ENCODE measurements around the gene TTC31. TPM values are rescaled to one million over a fixed set of nuclear protein-coding genes. Genes with fewer than 3 reads are reported as not detected.

Gene TTC31
- polyA plus RNA-seq, 3 donors, result 24.4 to 26.6 (median 24.9) TPM

DNA sequence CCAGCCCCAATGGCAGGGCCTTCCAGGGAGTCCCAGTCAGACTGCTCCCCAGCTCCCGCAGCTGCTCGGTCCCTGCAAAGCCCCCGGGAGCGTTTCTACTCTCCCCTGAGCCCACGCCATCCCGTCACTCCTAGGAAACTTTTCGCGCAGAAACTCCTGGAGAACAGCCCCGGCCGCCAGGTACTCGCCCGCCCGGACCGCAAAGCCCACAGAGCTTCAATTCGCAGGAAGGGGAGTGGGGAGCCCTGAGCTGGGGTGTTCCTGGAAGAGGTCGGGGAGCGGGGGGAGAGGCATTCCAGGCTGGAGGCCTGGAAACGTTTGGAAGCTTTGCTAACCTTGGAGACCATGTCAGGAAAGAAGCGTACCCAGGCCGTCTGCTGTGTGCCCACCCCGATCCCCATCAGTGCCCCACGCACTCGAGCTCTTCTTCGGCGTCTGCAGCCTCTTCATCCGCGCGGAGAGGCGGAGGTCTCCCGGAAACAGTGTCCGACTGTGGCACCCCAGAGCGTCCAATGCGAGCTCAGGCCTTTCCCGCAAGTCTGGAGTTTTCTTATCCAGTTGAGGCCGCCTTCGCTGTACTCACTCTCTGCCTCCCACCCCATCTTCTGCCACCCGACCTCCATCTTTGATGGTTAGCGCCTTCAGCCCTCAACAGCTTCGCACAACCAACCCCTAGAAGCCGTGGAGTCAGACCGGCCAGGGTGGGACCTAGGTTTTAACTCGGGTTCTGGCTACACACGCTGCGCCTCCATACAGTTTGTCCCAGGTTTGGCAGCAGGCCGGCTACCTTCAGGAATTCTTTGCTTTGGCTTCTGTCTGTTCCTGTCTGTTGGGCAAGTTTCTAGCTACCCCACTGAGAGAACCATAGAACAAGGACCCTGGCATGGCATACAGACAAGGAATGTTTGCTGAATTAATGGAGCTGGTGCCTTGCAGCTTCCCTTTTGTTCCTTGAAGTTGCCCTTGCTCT, 20.9 kb downstream of the TTC31 start:
- DNase-seq (ENCODE audit: low read depth in 3 of 3, low spot score in 2 of 3), result no peak

DNA sequence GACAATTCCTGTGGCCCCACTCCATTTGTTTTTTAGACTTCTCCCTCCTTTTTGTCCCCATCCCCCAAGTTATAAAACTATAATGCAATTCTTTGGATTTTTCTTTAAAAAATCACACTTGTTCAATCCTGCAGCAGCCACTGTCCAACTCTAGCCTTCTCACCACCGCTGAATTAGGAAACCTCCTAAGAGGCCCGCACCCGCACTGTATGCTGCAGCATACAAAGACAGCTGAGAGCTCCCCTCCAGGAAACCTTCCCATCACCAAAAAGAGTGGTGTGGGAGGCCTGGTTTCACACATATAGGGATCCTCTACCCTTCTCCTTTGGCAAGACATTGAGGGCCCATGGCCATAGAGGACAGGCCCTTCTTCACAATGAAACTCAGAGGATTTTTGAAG, 21.7 kb downstream of the TTC31 start:
- DNase-seq (ENCODE audit: low read depth in 3 of 3, low spot score in 2 of 3), result no peak

DNA sequence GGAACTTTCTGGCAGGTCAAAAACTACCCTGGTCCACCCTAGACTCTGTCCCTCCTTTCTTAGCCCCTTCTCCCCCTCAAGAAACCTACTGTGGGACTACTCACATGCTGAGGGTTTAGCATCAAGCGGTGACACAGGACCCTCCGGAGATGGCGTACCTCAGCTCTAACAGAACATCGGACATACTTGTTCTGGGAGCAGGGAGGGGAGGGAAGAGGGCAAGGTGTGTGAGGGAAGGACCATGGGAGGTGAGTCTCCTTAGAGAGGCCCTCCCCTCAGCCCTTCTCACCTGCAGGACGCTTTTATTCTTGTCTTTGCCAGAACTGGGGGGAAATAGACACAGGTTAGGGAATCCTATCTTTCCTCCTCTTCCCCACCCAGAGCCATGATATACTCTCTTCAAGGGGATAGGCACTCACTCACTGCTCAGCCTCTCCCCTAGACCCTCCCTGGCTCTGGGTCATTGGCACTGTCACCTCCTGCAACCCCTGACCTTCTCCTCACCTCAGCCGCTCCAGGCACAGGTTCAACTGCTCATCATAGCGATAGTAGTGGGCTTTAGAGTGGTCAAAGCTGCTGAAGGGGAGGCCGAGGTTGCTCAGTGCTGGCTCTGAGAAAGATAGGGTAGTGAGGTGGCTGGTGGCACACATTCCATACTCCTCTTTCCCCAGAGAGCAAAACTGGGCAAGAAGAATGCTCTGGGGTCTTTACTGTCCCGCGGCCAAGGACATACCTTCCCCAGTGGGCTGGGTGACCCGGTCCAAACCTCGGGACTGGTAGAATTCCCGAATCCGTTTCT, 22.8 kb downstream of the TTC31 start:
- no peak for DNase-seq (ENCODE audit: low read depth in 3 of 3, low spot score in 2 of 3)

DNA sequence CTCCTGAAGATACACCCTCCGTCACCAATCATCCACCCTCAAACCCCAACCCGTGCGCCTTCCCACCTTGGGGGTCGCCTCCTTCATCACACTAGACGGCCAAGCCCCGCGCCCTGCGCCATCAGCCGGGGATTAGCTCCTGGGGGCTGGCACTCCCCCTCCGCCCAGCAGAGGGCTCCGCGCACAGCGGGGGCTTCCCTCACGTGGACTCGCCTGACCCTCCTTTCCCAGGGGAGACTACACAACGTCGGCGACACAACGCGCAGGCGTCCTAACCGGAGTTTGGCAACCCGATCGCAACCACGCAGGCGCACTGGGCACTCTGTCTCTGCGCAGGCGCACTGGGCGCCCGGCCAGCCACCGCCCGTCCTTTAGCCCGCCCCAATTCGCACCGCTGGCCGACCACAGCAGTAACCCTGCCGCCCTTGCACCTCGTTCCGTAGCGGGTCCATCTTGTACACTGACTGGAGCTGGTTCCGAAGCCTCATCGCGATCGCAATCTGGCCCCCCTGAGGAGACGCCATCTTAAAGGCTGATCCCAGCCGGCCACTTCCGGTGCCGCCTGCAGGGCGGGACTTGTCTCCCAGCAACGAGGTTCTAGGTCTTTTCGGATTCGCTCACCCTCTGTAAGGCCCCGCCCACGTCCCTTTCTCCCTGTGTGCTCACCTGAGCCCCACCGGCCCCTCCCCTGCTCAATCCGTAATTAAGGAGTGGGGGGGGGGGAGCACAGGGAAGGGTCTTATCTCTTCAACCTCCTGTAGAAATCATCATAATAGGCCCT, 24.5 kb downstream of the TTC31 start, which contains the start of gene PCGF1:
PCGF1 (minus strand) TSS at position 551 of the 781 bp plus-strand sequence; CDS start at position 524, 27 bp downstream.
- DNase-seq (ENCODE audit: low read depth in 3 of 3, low spot score in 2 of 3), result peak; percentile 95 to 99 (median 97)

DNA sequence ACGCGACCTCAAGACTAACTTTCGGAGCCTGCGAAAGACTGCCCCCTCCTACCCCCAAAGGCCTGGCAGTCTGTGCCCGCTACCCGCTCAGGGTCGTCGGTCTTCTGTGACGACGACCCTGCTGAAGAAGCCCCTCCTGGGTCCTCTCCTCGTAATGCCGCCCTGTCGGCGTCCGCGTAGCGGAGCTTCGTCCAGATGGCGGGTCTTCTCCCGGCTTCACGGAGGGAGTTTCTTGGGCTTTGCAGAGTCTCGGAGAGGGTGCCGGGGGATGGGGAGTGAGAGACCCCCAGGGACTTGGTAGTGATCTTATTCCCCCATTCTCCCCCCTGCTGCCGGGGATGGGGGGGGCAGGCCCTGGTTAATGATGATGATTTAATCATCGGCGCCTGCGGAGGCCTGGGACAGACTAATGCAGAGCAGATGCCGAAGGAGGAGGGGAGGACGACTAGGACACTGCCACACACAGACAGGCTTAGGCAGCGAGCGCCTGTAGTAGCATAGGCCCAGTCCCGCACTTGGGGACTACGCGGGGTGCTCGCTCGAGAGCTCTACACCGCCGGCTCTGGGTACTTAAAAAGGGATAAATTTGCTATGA, 25.1 kb downstream of the TTC31 start:
- no peak for DNase-seq (ENCODE audit: low read depth in 3 of 3, low spot score in 2 of 3)

DNA sequence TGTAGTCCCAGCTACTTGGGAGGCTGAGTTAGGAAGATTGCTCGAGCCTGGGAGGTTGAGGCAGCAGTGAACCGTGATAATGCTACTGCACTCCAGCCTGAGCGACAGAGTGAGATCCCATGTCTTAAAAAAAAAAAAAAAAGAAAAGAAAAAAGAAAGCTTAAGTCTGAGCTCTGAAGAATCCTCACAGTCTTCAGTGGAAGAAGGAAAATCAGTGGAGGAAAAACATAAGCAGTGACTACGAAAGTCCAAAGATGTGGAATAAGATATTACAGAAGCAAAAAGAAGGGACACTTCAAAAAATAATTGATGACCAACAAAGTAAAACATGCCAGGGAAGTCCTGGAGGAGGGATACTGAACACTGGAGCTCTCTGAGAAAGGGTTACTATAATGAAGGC, 27.4 kb downstream of the TTC31 start:
- DNase-seq (ENCODE audit: low read depth in 3 of 3, low spot score in 2 of 3), result no peak

DNA sequence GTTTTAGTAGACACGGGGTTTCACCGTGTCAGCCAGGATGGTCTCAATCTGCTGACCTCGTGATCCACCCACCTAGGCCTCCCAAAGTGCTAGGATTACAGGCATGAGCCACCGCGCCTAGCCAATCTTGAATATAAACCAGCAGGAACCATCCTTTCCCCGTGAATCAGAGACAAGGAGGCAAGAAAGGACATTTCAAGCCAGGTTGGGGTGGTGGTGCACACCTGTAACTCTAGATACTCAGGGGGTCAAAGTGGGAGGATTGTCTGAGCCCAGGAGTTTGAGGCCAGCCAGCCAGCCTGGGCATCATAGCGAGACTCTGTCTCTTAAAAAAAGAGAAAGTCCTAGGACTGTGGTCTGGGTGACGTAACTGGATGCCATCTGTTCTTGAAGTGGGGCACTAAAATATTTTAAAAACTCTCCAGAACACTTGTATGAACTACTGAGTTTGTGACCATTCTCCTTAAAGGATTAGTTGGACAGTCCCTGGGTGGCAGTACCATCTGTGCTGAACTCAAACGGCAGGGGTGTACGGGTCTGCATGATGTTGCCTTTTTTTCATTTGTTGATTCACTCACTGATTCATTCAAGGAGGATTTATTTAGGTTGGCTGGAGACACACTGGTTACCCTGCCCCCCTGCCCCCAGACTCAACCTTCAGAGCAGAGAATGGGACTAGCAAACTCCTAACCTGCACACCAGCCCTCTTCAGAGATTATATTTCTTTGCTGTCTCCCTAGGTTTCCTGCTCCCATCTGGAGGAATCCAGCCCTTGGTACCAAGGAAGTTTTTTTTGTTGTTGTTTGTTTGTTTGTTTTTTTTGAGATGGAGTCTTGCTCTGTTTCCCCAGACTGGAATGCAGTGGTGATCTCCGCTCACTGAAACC, 28.5 kb downstream of the TTC31 start:
- DNase-seq (ENCODE audit: low read depth in 3 of 3, low spot score in 2 of 3), result no peak

DNA sequence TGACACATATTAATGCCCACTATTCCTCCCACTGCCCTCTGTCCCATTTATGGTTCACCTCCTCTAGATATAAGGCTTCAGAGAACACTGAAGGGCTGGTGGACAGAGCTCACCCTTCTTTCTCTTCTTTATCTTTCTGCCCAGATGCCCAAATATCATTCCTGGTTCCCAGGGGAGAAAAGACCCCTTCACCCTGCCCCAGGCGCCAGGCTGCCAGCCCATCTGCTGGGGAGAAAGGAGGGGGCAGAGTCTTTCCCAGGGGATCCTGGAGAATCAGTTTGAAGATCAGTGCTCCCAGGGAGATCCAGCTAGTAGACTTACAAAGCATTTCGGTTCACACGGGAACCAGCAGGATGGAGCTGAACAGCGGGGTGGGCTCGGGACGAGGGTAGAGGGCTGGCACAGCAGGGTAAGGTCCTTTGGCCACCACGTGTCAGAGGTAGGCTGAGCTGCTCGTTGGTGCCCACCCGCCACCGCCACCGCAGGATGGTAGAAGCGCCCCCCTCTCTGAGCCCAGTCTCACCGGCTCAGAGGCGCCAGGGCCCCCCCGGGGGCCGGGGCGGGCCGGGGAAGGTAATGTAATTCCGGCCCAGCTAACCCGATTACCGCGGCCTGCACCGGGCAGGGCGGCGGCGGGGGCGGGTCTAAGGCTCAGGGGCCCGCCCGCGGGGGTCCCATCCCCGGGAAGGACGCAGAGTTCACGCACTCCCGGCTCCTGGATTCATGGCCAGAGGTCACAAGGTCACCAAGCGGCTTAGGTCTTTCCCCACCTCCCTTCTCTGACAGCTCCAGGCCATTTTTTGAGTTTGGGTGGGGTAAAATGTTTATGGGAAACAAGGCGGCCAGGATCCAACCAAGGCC, 30.1 kb downstream of the TTC31 start:
- DNase-seq (ENCODE audit: low read depth in 3 of 3, low spot score in 2 of 3), result no peak

DNA sequence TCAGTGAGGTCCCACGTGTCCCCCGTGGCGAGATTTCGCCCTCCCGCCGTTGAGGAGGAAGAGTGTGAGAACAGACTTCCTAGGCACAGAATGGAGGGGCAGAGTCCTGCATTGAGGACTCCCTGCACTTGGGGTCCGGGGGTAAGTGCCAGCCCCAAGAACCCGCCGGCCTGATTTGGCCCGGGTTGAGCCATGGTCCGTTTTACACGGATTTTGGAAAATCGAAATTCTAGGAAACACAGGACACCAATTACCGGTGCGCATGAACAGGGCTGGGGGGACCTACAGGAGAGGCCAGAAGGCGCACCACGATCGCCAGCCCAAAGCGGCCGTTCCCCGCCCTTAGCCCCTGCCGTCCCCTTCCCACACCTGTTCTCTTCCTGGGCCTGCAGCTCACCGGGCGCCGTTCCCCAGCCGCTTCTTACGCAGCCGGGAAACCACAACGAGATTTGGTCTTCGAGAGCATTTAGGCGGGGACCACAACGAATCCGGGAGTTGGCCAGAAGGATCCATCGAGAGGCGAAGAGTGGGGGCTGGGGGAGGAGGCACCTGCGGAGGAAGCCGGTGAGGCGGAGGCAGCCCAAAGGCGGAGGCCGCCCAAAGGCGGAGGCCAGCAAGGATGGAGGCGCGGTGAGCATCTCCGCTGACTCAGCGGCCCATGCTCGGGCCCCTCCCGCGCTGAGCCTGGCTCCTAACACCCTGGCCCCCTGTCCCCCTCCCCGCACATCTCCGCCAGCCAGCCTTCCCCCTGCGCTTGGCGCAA, 30.9 kb downstream of the TTC31 start:
- DNase-seq (ENCODE audit: low read depth in 3 of 3, low spot score in 2 of 3), result no peak

DNA sequence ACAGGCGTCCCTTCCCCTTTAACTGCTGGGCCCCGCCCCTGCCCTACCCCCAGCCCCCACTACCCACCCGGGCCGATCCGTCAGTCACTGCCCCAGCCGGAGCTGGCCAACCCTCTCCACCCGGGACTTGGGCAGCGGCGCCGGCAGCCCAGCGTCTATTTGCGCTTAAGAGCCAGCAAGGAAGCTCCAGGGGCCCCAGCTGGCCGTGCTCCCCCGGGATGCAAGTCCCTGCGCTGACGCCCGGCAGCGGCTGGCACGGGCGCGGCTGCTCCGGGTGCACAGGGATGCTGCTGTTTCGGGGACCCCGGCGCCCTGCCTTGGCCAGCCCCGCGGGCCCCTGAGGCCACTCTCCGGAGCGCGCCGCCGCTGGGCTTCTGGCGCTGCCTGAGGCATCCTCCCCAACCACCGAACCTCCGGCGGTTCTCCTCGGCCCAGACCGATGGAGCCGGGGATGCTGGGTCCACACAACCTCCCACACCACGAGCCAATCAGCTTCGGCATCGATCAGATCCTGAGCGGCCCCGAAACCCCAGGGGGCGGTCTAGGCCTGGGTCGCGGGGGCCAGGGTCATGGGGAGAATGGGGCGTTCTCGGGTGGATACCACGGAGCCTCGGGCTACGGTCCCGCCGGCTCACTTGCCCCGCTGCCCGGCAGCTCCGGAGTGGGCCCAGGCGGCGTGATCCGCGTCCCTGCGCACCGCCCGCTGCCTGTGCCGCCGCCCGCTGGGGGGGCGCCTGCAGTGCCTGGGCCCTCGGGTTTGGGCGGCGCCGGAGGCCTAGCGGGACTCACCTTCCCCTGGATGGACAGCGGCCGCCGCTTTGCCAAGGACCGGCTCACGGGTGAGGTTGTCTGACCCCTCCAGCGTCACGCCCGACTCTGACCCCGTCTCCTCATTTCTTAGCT, 31.7 kb downstream of the TTC31 start, which contains the start of gene TLX2:
TLX2 (plus strand) TSS at position 83 of the 903 bp plus-strand sequence; CDS start at position 440, 357 bp downstream.
- no peak for DNase-seq (ENCODE audit: low read depth in 3 of 3, low spot score in 2 of 3)

DNA sequence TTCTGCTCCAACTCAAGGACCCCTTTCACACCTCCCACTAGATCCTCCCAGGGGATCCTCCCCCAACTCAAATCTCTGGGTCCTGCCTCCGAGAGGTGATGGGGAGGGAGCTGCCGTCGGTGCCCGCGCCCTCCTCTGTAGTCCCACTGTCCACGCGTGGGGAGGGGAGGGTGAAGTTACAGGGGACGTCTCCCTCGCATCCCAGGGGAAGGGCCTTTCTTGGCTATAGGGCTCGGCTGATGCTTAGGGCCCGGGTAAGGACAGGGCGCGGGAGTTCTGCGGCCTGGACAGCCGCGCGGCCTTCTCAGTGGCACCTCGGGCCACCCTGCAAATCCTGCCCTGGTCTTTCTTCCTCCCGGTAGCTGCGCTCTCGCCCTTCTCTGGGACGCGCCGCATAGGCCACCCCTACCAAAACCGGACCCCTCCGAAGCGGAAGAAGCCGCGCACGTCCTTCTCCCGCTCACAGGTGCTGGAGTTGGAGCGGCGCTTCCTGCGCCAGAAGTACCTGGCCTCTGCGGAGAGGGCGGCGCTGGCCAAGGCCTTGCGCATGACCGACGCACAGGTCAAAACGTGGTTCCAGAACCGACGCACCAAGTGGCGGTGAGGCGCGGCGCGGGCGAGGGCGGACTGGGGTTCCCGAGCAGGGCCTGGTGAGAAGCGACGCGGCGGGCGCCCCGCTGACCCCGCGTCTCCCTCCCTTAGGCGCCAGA, 32.5 kb downstream of the TTC31 start:
- DNase-seq (ENCODE audit: low read depth in 3 of 3, low spot score in 2 of 3), result no peak

DNA sequence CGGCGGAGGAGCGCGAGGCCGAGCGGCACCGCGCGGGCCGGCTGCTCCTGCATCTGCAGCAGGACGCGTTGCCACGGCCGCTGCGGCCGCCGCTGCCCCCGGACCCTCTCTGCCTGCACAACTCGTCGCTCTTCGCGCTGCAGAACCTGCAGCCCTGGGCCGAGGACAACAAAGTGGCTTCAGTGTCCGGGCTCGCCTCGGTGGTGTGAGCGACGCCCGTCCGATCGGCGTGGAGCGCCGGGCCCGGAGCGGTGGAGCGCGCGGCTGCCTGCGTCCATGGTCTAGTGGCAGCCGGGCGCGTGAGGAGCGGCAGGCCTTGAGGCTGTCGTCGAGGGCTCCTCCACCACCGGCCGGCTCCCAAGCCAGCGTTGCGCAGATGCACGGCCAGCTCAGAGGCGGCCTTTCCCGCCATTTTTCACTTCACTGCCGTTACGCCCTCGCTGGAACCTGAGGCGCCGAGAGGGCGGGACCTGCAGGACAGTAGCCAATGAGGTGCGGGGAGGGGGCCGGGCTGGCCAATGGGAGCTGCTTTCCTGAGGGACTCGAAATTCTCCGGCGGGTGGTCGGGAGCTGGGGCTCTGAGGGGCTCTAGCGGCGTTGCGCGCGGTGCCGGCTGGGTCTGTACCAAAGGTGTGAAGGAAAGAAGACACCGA, 33.2 kb downstream of the TTC31 start:
- DNase-seq (ENCODE audit: low read depth in 3 of 3, low spot score in 2 of 3), result no peak

DNA sequence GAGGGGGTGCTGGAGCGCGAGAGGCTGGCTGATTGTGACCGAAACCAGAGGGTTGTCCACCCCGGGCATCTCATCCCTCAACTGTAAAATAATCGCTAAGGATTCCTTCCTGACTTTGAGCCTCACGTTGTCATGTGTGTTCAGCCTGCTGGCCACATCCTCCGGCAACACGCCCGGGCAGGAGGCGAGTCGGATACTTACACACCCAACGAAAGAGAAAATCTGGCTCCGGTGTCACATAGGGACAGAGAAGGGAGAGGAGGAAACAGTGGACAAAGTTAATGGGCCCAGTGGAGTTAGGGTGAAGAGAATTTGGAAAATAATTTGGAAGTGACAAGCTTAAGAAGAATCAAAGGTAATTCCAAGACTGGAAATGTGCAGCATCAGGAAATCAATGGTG, 33.8 kb downstream of the TTC31 start:
- DNase-seq (ENCODE audit: low read depth in 3 of 3, low spot score in 2 of 3), result no peak

DNA sequence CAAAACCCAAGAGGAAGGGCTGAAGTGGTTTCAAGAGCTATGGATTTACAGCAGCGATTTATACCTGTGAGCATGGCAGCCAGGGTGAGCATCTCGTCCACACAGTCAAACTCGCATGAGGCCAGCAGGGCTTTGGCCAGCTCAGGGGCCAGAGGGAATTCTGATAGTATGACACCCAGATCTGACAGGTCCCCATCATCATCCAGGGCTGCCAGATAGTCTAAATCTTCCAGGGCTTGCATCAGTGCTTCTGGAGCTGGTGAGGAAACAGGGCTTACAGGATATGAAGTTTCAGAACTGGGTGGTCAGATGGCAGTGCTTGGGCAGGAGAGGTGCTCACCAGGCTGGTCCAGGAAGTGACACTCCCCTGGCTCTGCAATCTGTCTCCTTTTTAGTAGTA, 39.6 kb downstream of the TTC31 start:
- no peak for DNase-seq (ENCODE audit: low read depth in 3 of 3, low spot score in 2 of 3)

DNA sequence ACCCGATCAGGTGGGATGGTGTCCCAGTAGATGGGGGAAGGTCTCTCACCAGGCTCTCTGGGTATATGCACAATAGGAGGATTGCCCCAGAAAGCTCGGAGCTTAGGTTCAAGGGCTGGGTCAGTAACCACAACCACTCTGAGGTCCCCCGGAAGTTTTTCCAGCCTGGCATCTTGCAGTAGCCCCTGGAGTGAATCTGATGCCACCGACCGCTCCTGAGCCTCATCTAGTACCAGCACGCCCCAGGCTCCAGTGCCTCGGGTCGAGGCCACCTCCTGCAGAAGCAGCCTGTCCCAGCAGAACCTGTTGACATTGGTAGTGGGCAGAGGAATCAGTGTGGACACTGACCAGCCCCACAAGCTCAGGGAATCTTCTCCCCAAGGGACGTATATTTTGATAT, 41.1 kb downstream of the TTC31 start:
- no peak for DNase-seq (ENCODE audit: low read depth in 3 of 3, low spot score in 2 of 3)
